Uterus (tissue), 2 donors: Measurements from ENCODE around the gene GIPC3.
"Not testable (repeated sequence)": the region's sequence is repeated elsewhere in the genome, so short reads cannot be mapped to it uniquely, and the experiment has no call there.

Experiments used
- POLR2A ChIP-seq, 2 donors: fragments of 450-650 bp; IDR thresholded peaks; one replicate each; pipeline ENCODE4 v1.6.1; 2016; ENCODE audit warnings: antibody characterized with exemption in 2 of 2, mild to moderate bottlenecking in 1 of 2, moderate library complexity in 1 of 2
- TF ChIP-seq, protein P1 (sequence below), 4 experiments: fragments of 200-600 bp in 2 of 4; fragments of 450-650 bp in 2 of 4; sonication (generic) in 2 of 4; IDR thresholded peaks; one replicate each; pipeline ENCODE4 v1.5.1; 2016 to 2019; ENCODE audit warnings: antibody characterized with exemption in 4 of 4, mild to moderate bottlenecking in 2 of 4, moderate library complexity in 1 of 4

DNA sequence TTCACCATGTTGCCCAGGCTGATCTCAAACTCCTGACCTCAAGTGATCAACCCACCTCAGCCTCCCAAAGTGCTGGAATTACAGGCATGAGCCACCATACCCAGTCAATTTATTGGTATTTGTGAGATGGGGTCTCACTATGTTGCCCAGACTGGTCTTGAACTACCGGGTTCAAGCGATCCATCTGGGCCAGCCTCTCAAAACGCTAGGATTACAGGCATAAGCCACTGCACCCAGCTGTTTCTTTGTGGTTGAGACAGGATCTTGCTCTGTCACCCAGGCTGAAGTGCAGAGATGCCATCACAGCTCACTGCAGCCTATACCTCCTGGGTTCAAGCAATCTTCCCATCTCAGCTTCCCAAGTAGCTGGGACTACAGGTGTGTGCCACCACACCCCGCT, 3.5 kb upstream of the GIPC3 start:
- TF ChIP-seq, protein P1, sequence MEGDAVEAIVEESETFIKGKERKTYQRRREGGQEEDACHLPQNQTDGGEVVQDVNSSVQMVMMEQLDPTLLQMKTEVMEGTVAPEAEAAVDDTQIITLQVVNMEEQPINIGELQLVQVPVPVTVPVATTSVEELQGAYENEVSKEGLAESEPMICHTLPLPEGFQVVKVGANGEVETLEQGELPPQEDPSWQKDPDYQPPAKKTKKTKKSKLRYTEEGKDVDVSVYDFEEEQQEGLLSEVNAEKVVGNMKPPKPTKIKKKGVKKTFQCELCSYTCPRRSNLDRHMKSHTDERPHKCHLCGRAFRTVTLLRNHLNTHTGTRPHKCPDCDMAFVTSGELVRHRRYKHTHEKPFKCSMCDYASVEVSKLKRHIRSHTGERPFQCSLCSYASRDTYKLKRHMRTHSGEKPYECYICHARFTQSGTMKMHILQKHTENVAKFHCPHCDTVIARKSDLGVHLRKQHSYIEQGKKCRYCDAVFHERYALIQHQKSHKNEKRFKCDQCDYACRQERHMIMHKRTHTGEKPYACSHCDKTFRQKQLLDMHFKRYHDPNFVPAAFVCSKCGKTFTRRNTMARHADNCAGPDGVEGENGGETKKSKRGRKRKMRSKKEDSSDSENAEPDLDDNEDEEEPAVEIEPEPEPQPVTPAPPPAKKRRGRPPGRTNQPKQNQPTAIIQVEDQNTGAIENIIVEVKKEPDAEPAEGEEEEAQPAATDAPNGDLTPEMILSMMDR (IDR thresholded peaks at IDR 0.05): not testable (repeated sequence)
- TF ChIP-seq POLR2A (IDR thresholded peaks at IDR 0.05): not testable (repeated sequence)
